Fibroblast of mammary gland (primary cell): Measurements from ENCODE around the gene MSH3.

Source experiments
- DNase-seq: peaks from one replicate; pipeline ENCODE4 v3.0.0-alpha.2; 2010; ENCODE audit warnings: low read depth
- H3K4me3 ChIP-seq: 2 replicates; pipeline ENCODE4 v1.5.1; 2011; ENCODE audit warnings: low read depth, mild to moderate bottlenecking, low read length, moderate library complexity; ENCODE audit not compliant: control insufficient read depth
- CTCF ChIP-seq: conservative IDR thresholded peaks from 2 replicates; pipeline ENCODE4 v1.5.1; 2011; ENCODE audit warnings: low read depth, low read length, inconsistent platforms; ENCODE audit not compliant: control insufficient read depth, insufficient read depth

The MSH3 gene

GRCh38 chr5:80864706-80865435 lies 210.4 kb downstream of the MSH3 start:
- H3K4me3 ChIP-seq: no peak overlapping the region
- no peak for TF ChIP-seq CTCF
- DNase-seq: no peak

- TF ChIP-seq CTCF: no peak
- peak; percentile 20 for DNase-seq
- H3K4me3 ChIP-seq: no peak overlapping the region
These were observed 211.1 kb downstream of the MSH3 start for GRCh38 chr5:80865551-80865950.

GRCh38 chr5:80866371-80866770 lies 211.9 kb downstream of the MSH3 start:
- no peak for TF ChIP-seq CTCF
- no peak overlapping the region for H3K4me3 ChIP-seq
- DNase-seq: no peak

- TF ChIP-seq CTCF: no peak
- H3K4me3 ChIP-seq: no peak overlapping the region
- DNase-seq: peak; percentile 34
These were observed 212.8 kb downstream of the MSH3 start for GRCh38 chr5:80867233-80867632.

GRCh38 chr5:80870442-80870841 lies 216.0 kb downstream of the MSH3 start:
- no peak overlapping the region for H3K4me3 ChIP-seq
- DNase-seq: no peak
- TF ChIP-seq CTCF: no peak

- TF ChIP-seq CTCF: no peak
These were observed 217.1 kb downstream of the MSH3 start for GRCh38 chr5:80871541-80871961.

More at GRCh38 chr5:80871541-80871961, 217.1 kb downstream of the MSH3 start:
- peak; percentile 77 for DNase-seq
- H3K4me3 ChIP-seq: no peak overlapping the region
